ENCODE measurements around the gene PAQR9. TPM values are rescaled to one million over a fixed set of nuclear protein-coding genes. Genes with fewer than 3 reads are reported as not detected.

Gene PAQR9
- total RNA-seq, 1 experiment from 2014 or later = not detected

DNA sequence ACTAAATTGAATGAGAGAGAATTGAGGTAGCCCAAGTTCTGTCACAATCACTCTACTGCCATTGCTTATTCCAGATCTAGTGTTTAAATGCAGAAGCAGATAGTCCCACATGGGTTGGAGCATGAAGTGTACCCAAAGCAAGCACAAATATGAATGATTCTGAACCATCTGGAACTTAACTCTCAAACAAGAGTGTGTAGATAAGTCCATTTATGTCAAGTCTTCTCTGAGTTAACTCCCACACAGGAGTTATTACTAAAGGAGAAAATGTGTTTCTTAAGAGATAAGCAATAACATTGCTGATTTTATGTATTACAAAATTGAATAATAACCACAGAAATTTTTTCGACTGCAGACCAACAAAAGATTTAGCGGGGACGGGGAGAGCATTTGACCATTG, 33.6 kb downstream of the PAQR9 start:
- no peaks in the 10 kb centered on the region for H3F3A ChIP-seq (ENCODE audit: insufficient read depth, low read depth)
- CTCF ChIA-PET = interaction anchor here (0.6 kb wide), 1 partner anchor 176 kb away, joined by 7 read pairs; no protein-coding TSS in a partner anchor
- no peaks in the 10 kb centered on the region for H3K9me3 ChIP-seq (ENCODE audit: insufficient read depth, low read depth)
- BruUV-seq (replicated peaks) = no TSS peak
- no peak overlapping the region for H3K4me2 ChIP-seq
- intact Hi-C loops (cut with micrococcal nuclease; ENCODE audit: unreplicated experiment) = loop anchor here (1.0 to 5.0 kb wide), 2 partner anchors 57 to 103 kb away; no protein-coding TSS in a partner anchor
- H3K4me3 ChIP-seq = no peak overlapping the region
- H3K36me3 ChIP-seq (ENCODE audit: low read depth) = no peaks in the 10 kb centered on the region
- no peak overlapping the region for H2AFZ ChIP-seq
- no peaks in the 10 kb centered on the region for H4K20me1 ChIP-seq (ENCODE audit: insufficient read depth)
- TF ChIP-seq, protein P1, sequence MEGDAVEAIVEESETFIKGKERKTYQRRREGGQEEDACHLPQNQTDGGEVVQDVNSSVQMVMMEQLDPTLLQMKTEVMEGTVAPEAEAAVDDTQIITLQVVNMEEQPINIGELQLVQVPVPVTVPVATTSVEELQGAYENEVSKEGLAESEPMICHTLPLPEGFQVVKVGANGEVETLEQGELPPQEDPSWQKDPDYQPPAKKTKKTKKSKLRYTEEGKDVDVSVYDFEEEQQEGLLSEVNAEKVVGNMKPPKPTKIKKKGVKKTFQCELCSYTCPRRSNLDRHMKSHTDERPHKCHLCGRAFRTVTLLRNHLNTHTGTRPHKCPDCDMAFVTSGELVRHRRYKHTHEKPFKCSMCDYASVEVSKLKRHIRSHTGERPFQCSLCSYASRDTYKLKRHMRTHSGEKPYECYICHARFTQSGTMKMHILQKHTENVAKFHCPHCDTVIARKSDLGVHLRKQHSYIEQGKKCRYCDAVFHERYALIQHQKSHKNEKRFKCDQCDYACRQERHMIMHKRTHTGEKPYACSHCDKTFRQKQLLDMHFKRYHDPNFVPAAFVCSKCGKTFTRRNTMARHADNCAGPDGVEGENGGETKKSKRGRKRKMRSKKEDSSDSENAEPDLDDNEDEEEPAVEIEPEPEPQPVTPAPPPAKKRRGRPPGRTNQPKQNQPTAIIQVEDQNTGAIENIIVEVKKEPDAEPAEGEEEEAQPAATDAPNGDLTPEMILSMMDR (conservative IDR thresholded peaks at IDR 0.05) = no peak
- no peak for TF ChIP-seq EZH2 (IDR thresholded peaks at IDR 0.05; ENCODE audit: low read depth)
- no peak overlapping the region for H3K27ac ChIP-seq
- no peaks in the 10 kb centered on the region for H3K9me2 ChIP-seq (ENCODE audit: insufficient read depth)
- H3K27me3 ChIP-seq (ENCODE audit: insufficient read depth, low read depth) = no peaks in the 10 kb centered on the region
- POLR2A ChIA-PET (ENCODE audit: unreplicated experiment) = no interaction called here
- H3K79me2 ChIP-seq (ENCODE audit: low read depth) = no peaks in the 10 kb centered on the region
- no peaks in the 10 kb centered on the region for H3K4me1 ChIP-seq (replicated peaks; ENCODE audit: insufficient read depth)
- no peak for DNase-seq

DNA sequence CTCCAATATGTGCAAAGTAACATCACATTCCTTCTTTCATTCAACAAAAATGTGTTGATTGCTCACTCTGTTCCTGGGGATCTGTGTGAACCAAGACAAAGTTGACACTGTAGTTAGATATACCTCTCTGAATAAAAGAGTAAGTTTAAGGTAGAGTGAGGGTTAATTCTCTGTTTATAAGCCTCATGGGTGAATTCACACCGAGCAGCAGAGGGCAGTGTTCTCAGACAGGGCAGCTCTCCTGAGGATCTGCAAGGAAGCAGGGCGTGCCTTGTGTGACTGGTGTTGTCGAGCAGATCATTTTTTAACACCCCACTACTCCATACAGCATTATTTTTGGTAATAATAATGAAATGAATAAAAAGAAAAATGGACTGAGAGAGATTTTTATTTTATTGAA, 34.4 kb downstream of the PAQR9 start:
- no TSS peak for BruUV-seq (replicated peaks)
- Histone ChIP-seq H3K4me2 (no peak overlapping the region), H4K20me1 (ENCODE audit: insufficient read depth) (no peaks in the 10 kb centered on the region), H2AFZ (no peak overlapping the region), H3K79me2 (ENCODE audit: low read depth) (no peaks in the 10 kb centered on the region), H3K9me3 (ENCODE audit: insufficient read depth, low read depth) (no peaks in the 10 kb centered on the region), H3F3A (ENCODE audit: insufficient read depth, low read depth) (no peaks in the 10 kb centered on the region), H3K36me3 (ENCODE audit: low read depth) (no peaks in the 10 kb centered on the region), H3K4me1 (replicated peaks; ENCODE audit: insufficient read depth) (no peaks in the 10 kb centered on the region), H3K27ac (no peak overlapping the region), H3K4me3 (no peak overlapping the region), H3K9me2 (ENCODE audit: insufficient read depth) (no peaks in the 10 kb centered on the region), H3K27me3 (ENCODE audit: insufficient read depth, low read depth) (no peaks in the 10 kb centered on the region)
- intact Hi-C loops (cut with micrococcal nuclease; ENCODE audit: unreplicated experiment) = loop anchor here (1.0 kb wide), 1 partner anchor 58 kb away; no protein-coding TSS in a partner anchor
- POLR2A ChIA-PET (ENCODE audit: unreplicated experiment) = no interaction called here
- TF ChIP-seq, protein P1 (conservative IDR thresholded peaks at IDR 0.05) = peak; percentile 74
- TF ChIP-seq EZH2 (IDR thresholded peaks at IDR 0.05; ENCODE audit: low read depth) = no peak
- CTCF ChIA-PET = no interaction called here
- peak; percentile 49 to 56 for DNase-seq

DNA sequence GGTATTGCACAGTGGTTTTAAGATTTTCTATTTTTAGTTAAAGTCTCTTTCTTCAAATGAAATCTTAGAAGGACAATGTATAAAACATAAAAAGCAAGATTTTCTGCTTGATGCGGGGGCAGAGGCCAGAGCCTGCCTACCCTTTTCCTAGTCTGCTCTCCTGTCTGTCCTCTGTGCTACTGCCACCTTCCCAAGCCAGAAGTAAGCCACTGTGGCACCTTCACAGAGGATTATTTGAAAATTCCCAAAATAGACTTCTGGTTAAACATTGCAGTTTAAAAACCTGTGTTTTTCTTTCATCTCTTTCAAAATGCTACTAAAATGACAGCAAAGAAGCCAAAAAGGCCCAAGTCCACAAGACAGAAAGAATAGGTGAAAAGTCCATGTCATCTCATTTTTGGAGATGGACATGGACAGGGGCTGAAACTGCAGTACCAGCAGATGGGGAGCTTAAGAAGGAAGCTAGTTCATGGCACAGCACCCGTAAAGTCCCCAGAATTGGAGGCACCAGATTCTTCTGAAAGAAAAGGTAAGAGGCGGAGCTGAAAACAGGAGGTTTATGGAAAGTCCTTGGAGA, 37.0 kb downstream of the PAQR9 start:
- H3K79me2 ChIP-seq (ENCODE audit: low read depth) = no peaks in the 10 kb centered on the region
- no peaks in the 10 kb centered on the region for H4K20me1 ChIP-seq (ENCODE audit: insufficient read depth)
- no peak overlapping the region for H3K4me3 ChIP-seq
- no peak overlapping the region for H3K27ac ChIP-seq
- no peaks in the 10 kb centered on the region for H3K4me1 ChIP-seq (replicated peaks; ENCODE audit: insufficient read depth)
- no peaks in the 10 kb centered on the region for H3F3A ChIP-seq (ENCODE audit: insufficient read depth, low read depth)
- ChIA-PET POLR2A (ENCODE audit: unreplicated experiment) (no interaction called here), CTCF (no interaction called here)
- BruUV-seq (replicated peaks) = no TSS peak
- DNase-seq = no peak
- H3K9me3 ChIP-seq (ENCODE audit: insufficient read depth, low read depth) = no peaks in the 10 kb centered on the region; the same call in 1 of the 2 replicates
- H3K9me2 ChIP-seq (ENCODE audit: insufficient read depth) = no peaks in the 10 kb centered on the region
- no peak overlapping the region for H2AFZ ChIP-seq
- no peak overlapping the region for H3K4me2 ChIP-seq
- intact Hi-C loops (cut with micrococcal nuclease; ENCODE audit: unreplicated experiment) = no loop called here
- no peaks in the 10 kb centered on the region for H3K36me3 ChIP-seq (ENCODE audit: low read depth)
- TF ChIP-seq EZH2 (IDR thresholded peaks at IDR 0.05; ENCODE audit: low read depth) = no peak
- TF ChIP-seq, protein P1 (conservative IDR thresholded peaks at IDR 0.05) = no peak
- no peaks in the 10 kb centered on the region for H3K27me3 ChIP-seq (ENCODE audit: insufficient read depth, low read depth)
